Stomach (tissue), 9 donors: Measurements from ENCODE around the gene SGPL1. TPM values are rescaled to one million over a fixed set of nuclear protein-coding genes. Genes with fewer than 3 reads are reported as not detected.

ENCODE experiments used
- DNase-seq, 2 donors: peaks; one replicate each; pipeline versions ENCODE4 v3.0.0 to v3.0.0-alpha.2; 2013 to 2019
- H3K27ac ChIP-seq, 5 donors: fragments of 200-600 bp in 4 of 5; sonication (generic) in 4 of 5; one replicate each; pipeline ENCODE4 v1.5.1; 2013 to 2019; ENCODE audit warnings: mild to moderate bottlenecking in 1 of 5, moderate library complexity in 1 of 5
- H3K27me3 ChIP-seq, 3 donors: fragments of 200-600 bp; sonication (generic); one replicate each; pipeline ENCODE4 v1.5.1; 2017 to 2019; ENCODE audit warnings: mixed run types in 1 of 3
- H3K36me3 ChIP-seq, 4 donors: fragments of 200-600 bp; sonication (generic); 1 replicate in 3 of 4; 2 replicates in 1 of 4; pipeline ENCODE4 v1.5.1; 2016 to 2019
- H3K4me1 ChIP-seq, 4 donors: fragments of 200-600 bp; sonication (generic); one replicate each; pipeline ENCODE4 v1.5.1; 2016 to 2019
- H3K4me3 ChIP-seq, 4 donors: fragments of 200-600 bp; sonication (generic) in 3 of 4; one replicate each; pipeline ENCODE4 v1.5.1; 2016 to 2019; ENCODE audit warnings: mild to moderate bottlenecking in 1 of 4
- H3K9me3 ChIP-seq, 4 donors: fragments of 200-600 bp; sonication (generic); one replicate each; pipeline ENCODE4 v1.5.1; 2016 to 2019
- EP300 ChIP-seq: sonication (generic); formaldehyde crosslinking; IDR thresholded peaks from one replicate; pipeline ENCODE4 v1.6.1; 2017; ENCODE audit warnings: antibody characterized with exemption
- POLR2A ChIP-seq, 4 donors: fragments of 450-650 bp; IDR thresholded peaks; one replicate each; pipeline ENCODE4 v1.6.1; 2016; ENCODE audit warnings: antibody characterized with exemption in 4 of 4, control low read depth in 2 of 4, mild to moderate bottlenecking in 1 of 4, moderate library complexity in 1 of 4
- POLR2AphosphoS5 ChIP-seq, 3 donors: sonication (generic); formaldehyde crosslinking; IDR thresholded peaks; one replicate each; pipeline ENCODE4 v1.6.1; 2016; ENCODE audit warnings: antibody characterized with exemption in 3 of 3
- WGBS, 5 donors: extraction: QIAGEN DNeasy Blood & Tissue Kit in 3 of 5; methylation state at CpG; one replicate each; pipeline versions ENCODE4 v1.1.5 to v1.1.7; 2013 to 2018; 5-methylcytosine and 5-hydroxymethylcytosine counted together
- intact Hi-C: fragments of 100-400 bp; cut with DNase I; formaldehyde crosslinking; loops from one replicate; pipeline ENCODE4 v1.15.1; 2023; ENCODE audit warnings: low total_unique reads
- polyA plus RNA-seq, 3 donors: library from polyadenylated mRNA; stranded (reverse); fragments of 200-250 nt; gene quantifications; one replicate each; pipeline ENCODE4 v1.2.3, GENCODE V29; 2013
- total RNA-seq, 5 donors: library from RNA; depleted of rRNA; stranded (reverse); fragments of >200 nt; gene quantifications; one replicate each; pipeline versions ENCODE4 v1.1.0 to v1.2.3, GENCODE V29; 2014 to 2016
- TF ChIP-seq, protein P1 (sequence below), 7 experiments: fragments of 450-650 bp in 4 of 7; fragments of 200-600 bp in 3 of 7; sonication (generic) in 3 of 7; IDR thresholded peaks; one replicate each; pipeline ENCODE4 v1.5.1; 2016 to 2019; ENCODE audit warnings: antibody characterized with exemption in 7 of 7, control low read depth in 2 of 7, mild to moderate bottlenecking in 1 of 7
- donor health status: healthy with polysubstance abuse.
- donor health status: Bipolar disorder and iron deficiency.
- donor health status: healthy.

Gene SGPL1
- total and polyA plus RNA-seq, 8 donors = 1.2 to 65.5 (median 15.6) TPM

DNA sequence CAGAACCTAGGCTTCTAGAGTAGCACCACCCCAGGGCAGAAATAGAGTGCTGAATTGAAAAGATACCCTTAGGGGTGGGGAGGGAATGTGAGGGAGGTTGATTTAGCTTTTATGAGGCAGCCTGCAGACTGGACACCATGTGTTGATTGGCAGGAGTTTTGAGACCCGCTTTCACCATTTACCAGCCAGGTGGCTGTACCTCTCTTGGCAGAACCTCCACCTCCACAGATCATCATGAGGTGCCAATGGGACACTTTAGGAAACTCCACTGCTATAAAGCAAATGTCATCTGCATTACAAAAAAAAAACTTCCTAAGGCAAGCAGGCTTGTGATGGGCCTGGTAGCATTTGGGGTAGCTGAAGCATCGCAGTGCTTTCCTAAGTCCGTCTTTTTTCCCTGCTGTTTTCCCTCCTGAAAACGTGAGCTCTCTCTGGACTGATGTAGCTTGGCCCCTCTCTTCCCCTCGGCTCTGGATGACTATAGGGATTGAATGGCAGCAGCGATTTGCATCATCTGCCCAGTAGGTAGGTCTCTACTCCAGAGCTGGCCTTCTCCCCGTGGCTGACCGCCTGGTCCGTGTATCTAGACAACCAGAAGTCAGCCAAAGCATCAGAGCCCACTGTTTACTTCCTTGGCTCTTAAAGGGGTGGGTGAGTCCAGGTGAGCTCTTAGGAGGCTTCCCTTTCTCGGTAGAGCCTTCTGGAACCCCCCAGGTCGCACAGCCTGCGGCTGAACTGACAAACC, 71.3 kb downstream of the SGPL1 start:
- WGBS, 5 donors = 40 to 59% (median 49%) methylated on average over 12 of the region's 12 CpGs
- TF ChIP-seq EP300 (no peak), POLR2AphosphoS5 (IDR thresholded peaks at IDR 0.05) (no peak), POLR2A (IDR thresholded peaks at IDR 0.05) (no peak)
- TF ChIP-seq, protein P1, sequence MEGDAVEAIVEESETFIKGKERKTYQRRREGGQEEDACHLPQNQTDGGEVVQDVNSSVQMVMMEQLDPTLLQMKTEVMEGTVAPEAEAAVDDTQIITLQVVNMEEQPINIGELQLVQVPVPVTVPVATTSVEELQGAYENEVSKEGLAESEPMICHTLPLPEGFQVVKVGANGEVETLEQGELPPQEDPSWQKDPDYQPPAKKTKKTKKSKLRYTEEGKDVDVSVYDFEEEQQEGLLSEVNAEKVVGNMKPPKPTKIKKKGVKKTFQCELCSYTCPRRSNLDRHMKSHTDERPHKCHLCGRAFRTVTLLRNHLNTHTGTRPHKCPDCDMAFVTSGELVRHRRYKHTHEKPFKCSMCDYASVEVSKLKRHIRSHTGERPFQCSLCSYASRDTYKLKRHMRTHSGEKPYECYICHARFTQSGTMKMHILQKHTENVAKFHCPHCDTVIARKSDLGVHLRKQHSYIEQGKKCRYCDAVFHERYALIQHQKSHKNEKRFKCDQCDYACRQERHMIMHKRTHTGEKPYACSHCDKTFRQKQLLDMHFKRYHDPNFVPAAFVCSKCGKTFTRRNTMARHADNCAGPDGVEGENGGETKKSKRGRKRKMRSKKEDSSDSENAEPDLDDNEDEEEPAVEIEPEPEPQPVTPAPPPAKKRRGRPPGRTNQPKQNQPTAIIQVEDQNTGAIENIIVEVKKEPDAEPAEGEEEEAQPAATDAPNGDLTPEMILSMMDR (IDR thresholded peaks at IDR 0.05) = no peak
- Histone ChIP-seq H3K27ac (peak overlapping the region; percentile 39 to 96 (median 94)), H3K27me3 (no peaks in the 10 kb centered on the region), H3K4me3 (peak overlapping the region; percentile 77 to 89 (median 85)), H3K4me1 (peaks cover 6 to 42% (median 32%) of the 10 kb centered on the region in 4 donors), H3K36me3 (peaks cover 13 to 39% (median 37%) of the 10 kb centered on the region in 4 donors), H3K9me3 (no peaks in the 10 kb centered on the region)
- intact Hi-C loops = no loop called here
- no peak for DNase-seq

DNA sequence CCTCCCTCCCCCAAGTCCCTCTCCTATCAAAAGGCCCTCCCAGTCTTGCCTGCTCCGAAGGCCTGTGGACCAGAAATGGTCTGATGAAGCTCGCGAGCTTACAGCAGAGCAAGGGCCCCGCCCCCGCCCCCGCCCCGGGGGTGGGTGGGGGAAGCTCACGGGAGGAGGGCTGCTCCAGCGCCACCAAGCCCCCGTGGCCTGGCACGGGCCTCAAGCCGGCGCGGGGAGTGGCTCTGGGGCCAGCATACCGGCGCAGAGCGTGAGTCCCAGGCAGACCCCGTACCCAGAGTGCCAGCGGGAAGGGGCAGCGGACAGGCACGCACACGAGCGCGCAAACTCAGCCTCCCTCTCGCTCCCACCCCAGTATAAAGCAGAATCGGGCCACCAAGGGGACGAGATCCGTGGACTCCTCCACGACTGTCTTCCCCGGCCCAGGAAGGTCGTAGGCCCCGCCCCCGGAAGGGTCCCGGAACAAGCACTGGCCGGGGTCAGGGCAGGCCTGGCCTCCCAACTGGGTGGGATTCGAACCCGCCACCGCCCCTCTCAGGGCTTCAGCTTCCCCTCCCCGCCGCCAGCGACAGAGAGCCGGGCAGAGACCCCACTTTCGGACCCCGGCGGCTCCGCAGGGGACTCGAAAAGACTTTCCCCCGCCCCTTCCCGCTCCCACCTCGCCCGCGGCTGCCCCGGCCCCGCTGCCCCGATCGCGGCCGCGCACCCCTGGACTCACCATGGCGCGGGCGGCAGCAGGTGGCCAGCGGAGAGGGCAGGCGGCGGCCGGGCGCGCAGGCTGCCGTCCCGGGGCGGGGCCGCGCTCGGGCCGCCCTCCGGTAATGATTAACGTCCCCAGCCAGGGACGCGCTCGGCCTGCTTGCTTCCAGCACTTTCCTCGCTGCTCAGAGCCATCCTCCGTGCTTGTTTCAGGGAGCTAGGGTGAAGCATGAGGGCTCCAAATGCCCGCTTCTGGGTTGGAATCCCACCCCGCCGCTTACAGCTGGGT, 72.4 kb downstream of the SGPL1 start, which contains the start of gene PCBD1:
TSS of gene PCBD1 (minus strand) at position 762 of the 997 bp plus-strand sequence. CDS start at position 730, 32 bp downstream.
- peak; percentile 86 to 93 for DNase-seq
- intact Hi-C loops = no loop called here
- Histone ChIP-seq H3K27me3 (no peaks in the 10 kb centered on the region), H3K27ac (peak within 1 kb of the TSS; percentile 92 to 96 (median 94)), H3K4me3 (peak within 1 kb of the TSS; percentile 77 to 89 (median 85)), H3K9me3 (no peaks in the 10 kb centered on the region), H3K4me1 (peaks cover 6 to 42% (median 32%) of the 10 kb centered on the region in 4 donors), H3K36me3 (peaks cover 13 to 29% (median 27%) of the 10 kb centered on the region in 4 donors)
- 1 to 2% (median 1%) methylated on average over 16 to 85 of the region's 85 CpGs for WGBS, 5 donors
- TF ChIP-seq POLR2A (IDR thresholded peaks at IDR 0.05) (no peak), POLR2AphosphoS5 (IDR thresholded peaks at IDR 0.05) (peak; percentile 21 to 54 (median 50))

DNA sequence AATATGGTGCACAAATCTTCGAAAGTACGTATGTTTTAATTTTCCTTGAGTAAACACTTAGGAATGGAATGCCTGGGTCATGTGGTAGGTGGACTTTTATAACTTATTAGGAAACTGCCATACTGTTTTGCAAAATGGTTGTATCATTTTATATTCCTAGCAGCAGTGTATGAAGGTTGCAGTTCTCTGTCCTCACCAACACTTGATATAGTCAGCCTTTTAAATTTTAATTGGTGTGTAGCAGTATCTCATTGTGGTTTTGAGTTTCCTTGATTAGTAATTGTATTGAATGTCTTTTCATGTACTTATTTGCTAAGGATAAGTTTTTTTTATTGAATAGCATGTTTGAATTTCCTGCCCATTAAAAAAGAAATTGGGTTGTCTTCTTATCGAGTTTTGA, 73.5 kb downstream of the SGPL1 start:
- Histone ChIP-seq H3K36me3 (peaks cover 4 to 17% (median 15%) of the 10 kb centered on the region in 4 donors), H3K27me3 (no peaks in the 10 kb centered on the region), H3K4me3 (no peak overlapping the region), H3K27ac (peak overlapping the region in 1 of 5 donors; percentile 96), H3K9me3 (no peaks in the 10 kb centered on the region), H3K4me1 (peaks cover 6 to 42% (median 32%) of the 10 kb centered on the region in 4 donors)
- no peak for TF ChIP-seq POLR2AphosphoS5 (IDR thresholded peaks at IDR 0.05)
- TF ChIP-seq, protein P1 (IDR thresholded peaks at IDR 0.05) = no peak
- TF ChIP-seq POLR2A (IDR thresholded peaks at IDR 0.05) = no peak
- no peak for TF ChIP-seq EP300
- WGBS, 5 donors = 40 to 63% (median 49%) methylated on average over 3 of the region's 3 CpGs
- DNase-seq = no peak
- intact Hi-C loops = no loop called here

DNA sequence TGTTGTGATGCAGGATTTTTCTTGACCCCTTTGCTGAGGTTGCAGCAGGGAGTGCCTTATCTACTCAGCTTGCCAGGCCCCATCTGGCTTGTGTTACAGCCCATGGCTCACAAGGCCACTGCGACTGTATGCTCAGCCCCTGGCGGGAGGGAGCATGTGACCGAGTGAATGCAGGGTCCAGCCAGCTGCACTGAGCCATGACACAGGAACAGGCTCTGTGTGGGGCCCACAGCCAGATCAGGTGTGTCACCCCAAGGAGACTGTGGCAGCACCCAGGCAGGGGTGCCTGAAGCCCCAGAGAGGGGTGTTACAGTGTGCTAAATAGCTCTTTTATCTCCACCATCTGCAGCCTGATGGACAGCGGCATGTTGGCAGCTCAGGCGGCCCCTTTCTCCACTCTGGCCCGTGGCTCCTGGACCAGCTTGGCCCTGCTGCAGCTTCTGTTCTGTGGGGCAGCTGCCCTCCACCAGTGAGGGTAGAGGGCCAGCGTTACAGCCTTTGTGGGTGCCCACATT, 75.2 kb downstream of the SGPL1 start:
- intact Hi-C loops = no loop called here
- TF ChIP-seq EP300 = no peak
- no peak for TF ChIP-seq POLR2A (IDR thresholded peaks at IDR 0.05)
- no peak for TF ChIP-seq POLR2AphosphoS5 (IDR thresholded peaks at IDR 0.05)
- Histone ChIP-seq H3K27me3 (no peaks in the 10 kb centered on the region), H3K27ac (peak overlapping the region in 1 of 5 donors; percentile 26), H3K36me3 (peaks cover 0 to under 1% (median 0%) of the 10 kb centered on the region in 4 donors), H3K4me1 (peaks cover 6 to 36% (median 30%) of the 10 kb centered on the region in 4 donors), H3K4me3 (no peak overlapping the region), H3K9me3 (no peaks in the 10 kb centered on the region)
- 36 to 84% (median 58%) methylated on average over 2 to 7 of the region's 7 CpGs for WGBS, 5 donors
- peak; percentile 64 to 77 for DNase-seq
